OCI-LY3 (cell line): ENCODE data around the gene CCDC183.
"Not testable (repeated sequence)": the region's sequence is repeated elsewhere in the genome, so short reads cannot be mapped to it uniquely, and the experiment has no call there.

Experiments used
- H2AFZ ChIP-seq: fragments of 200-600, 300-600 bp; shearing (Covaris generic); 2 replicates; pipeline ENCODE4 v1.6.0; 2014; ENCODE audit warnings: antibody characterized with exemption, low read depth, low read length
- H3K27ac ChIP-seq: fragments of 200-600, 300-600 bp; sonication (generic); 2 replicates; pipeline ENCODE4 v1.5.1; 2014; ENCODE audit warnings: mild to moderate bottlenecking, low read length, moderate library complexity, mixed read lengths
- H3K27me3 ChIP-seq: fragments of 200-600, 300-600 bp; sonication (generic); 2 replicates; pipeline ENCODE4 v1.6.1; 2014; ENCODE audit warnings: low read depth, low read length, mixed read lengths
- H3K36me3 ChIP-seq: fragments of 200-600, 300-600 bp; sonication (generic); replicated peaks from 2 replicates; pipeline ENCODE3; 2014; ENCODE audit warnings: low read depth, low read length, mixed read lengths
- H3K4me1 ChIP-seq: fragments of 300-600, 200-600 bp; sonication (generic); 2 replicates; pipeline ENCODE4 v1.6.1; 2014; ENCODE audit warnings: low read length, mixed read lengths
- H3K4me2 ChIP-seq: fragments of 200-600, 300-600 bp; sonication (generic); 2 replicates; pipeline ENCODE4 v1.6.1; 2014; ENCODE audit warnings: low read length, mixed read lengths
- H3K4me3 ChIP-seq: fragments of 300-600, 200-600 bp; sonication (generic); 2 replicates; pipeline ENCODE4 v1.5.1; 2014; ENCODE audit warnings: antibody characterized with exemption, mild to moderate bottlenecking, low read length, moderate library complexity
- H3K79me2 ChIP-seq: fragments of 300-600, 200-600 bp; shearing (Covaris generic); 2 replicates; pipeline ENCODE4 v1.6.1; 2014; ENCODE audit warnings: mild to moderate bottlenecking, low read length, mixed read lengths
- H3K9ac ChIP-seq: fragments of 300-600, 200-600 bp; shearing (Covaris generic); 2 replicates; pipeline ENCODE4 v1.6.0; 2014; ENCODE audit warnings: mild to moderate bottlenecking, low read length, moderate library complexity
- H3K9me3 ChIP-seq: fragments of 200-600, 300-600 bp; shearing (Covaris generic); 2 replicates; pipeline ENCODE4 v1.6.1; 2014; ENCODE audit warnings: low read length, mixed read lengths; ENCODE audit not compliant: insufficient read depth
- H4K20me1 ChIP-seq: fragments of 200-600, 300-600 bp; sonication (generic); 2 replicates; pipeline ENCODE4 v1.6.1; 2016; ENCODE audit warnings: low read length, mixed read lengths; ENCODE audit not compliant: insufficient read depth
- CTCF ChIP-seq: fragments of 200-600, 300-600 bp; sonication (generic); IDR thresholded peaks from 2 replicates; pipeline ENCODE4 v1.5.1; 2014; ENCODE audit warnings: antibody characterized with exemption, low read length, low read depth

Gene CCDC183

GRCh38 chr9:136840877-136841645 lies 44.9 kb downstream of the CCDC183 start:
- Histone ChIP-seq H3K4me1 (peaks cover 7% of the 10 kb centered on the region), H3K36me3 (peaks cover 9% of the 10 kb centered on the region), H2AFZ (no peak overlapping the region), H3K79me2 (no peaks in the 10 kb centered on the region), H3K4me3 (no peak overlapping the region), H3K9ac (no peak overlapping the region), H3K4me2 (no peak overlapping the region), H3K27ac (no peak overlapping the region), H4K20me1 (no peaks in the 10 kb centered on the region), H3K27me3 (no peaks in the 10 kb centered on the region), H3K9me3 (no peaks in the 10 kb centered on the region)
- no peak for TF ChIP-seq CTCF

GRCh38 chr9:136841646-136842379 lies 45.7 kb downstream of the CCDC183 start:
- H3K4me3 ChIP-seq, result peak overlapping the region; percentile 93
- H3K4me1 ChIP-seq, H3K36me3 ChIP-seq, H3K27me3 ChIP-seq, H3K27ac ChIP-seq, H3K9me3 ChIP-seq, H2AFZ ChIP-seq, H3K9ac ChIP-seq, H3K79me2 ChIP-seq, H4K20me1 ChIP-seq: not testable (repeated sequence)
- H3K4me2 ChIP-seq, result peak overlapping the region; percentile 98

GRCh38 chr9:136842380-136842948 lies 46.3 kb downstream of the CCDC183 start, which contains the start of gene AJM1:
AJM1 (plus strand) TSS chr9:136842478; CDS start chr9:136844415, 1,937 bp downstream.
- not testable (repeated sequence) for H3K27ac ChIP-seq, H3K9me3 ChIP-seq, H3K27me3 ChIP-seq, H3K36me3 ChIP-seq, H2AFZ ChIP-seq, H4K20me1 ChIP-seq, H3K4me1 ChIP-seq, H3K79me2 ChIP-seq
- Histone ChIP-seq H3K9ac (peak within 1 kb of the TSS; percentile 47), H3K4me2 (peak within 1 kb of the TSS; percentile 98), H3K4me3 (peak within 1 kb of the TSS; percentile 93)
- peak; percentile 71 for TF ChIP-seq CTCF

GRCh38 chr9:136843159-136843800 lies 47.1 kb downstream of the CCDC183 start:
- H3K79me2 ChIP-seq, H2AFZ ChIP-seq, H3K27ac ChIP-seq, H4K20me1 ChIP-seq, H3K36me3 ChIP-seq, H3K9ac ChIP-seq, H3K9me3 ChIP-seq, H3K27me3 ChIP-seq: not testable (repeated sequence)
- H3K4me2 ChIP-seq, result peak overlapping the region; percentile 46
- peak overlapping the region; percentile 32; the same call in 1 of the 2 replicates for H3K4me3 ChIP-seq
- peaks cover 13% of the 10 kb centered on the region for H3K4me1 ChIP-seq
